OCI-LY7 (cell line): ENCODE measurements around the gene XKR3.
A peak's percentile ranks its signal among the peaks of the same experiment; 100 is the strongest.

Experiments used
- CTCF ChIP-seq: fragments of 200-600 bp; sonication (generic); conservative IDR thresholded peaks from 2 replicates; pipeline ENCODE4 v1.5.1; 2014; ENCODE audit warnings: mild to moderate bottlenecking, antibody characterized with exemption, low read length, moderate library complexity, mixed read lengths
- EZH2phosphoT487 ChIP-seq: fragments of 200-600 bp; sonication (generic); IDR thresholded peaks from 2 replicates; pipeline ENCODE4 v1.6.1; 2018; ENCODE audit warnings: low read depth, borderline replicate concordance, mild to moderate bottlenecking, mixed run types, antibody characterized with exemption, low read length, moderate library complexity, mixed read lengths

GRCh38 chr22:16783930-16784354 is 41.3 kb downstream of the XKR3 start:
- TF ChIP-seq CTCF (peak; percentile 82), EZH2phosphoT487 (no peak)
